Lower leg skin (tissue), 3 donors: ENCODE results near the gene TRAK1.

ENCODE experiments used
- POLR2A ChIP-seq, 2 donors: fragments of 450-650 bp; IDR thresholded peaks; one replicate each; pipeline ENCODE4 v1.6.1; 2016 to 2017; ENCODE audit warnings: antibody characterized with exemption in 2 of 2, mild to moderate bottlenecking in 1 of 2, moderate library complexity in 1 of 2
- TF ChIP-seq, protein P1 (sequence below), 3 donors: fragments of 450-650 bp; IDR thresholded peaks; one replicate each; pipeline ENCODE4 v1.5.1; 2016; ENCODE audit warnings: antibody characterized with exemption in 3 of 3, mild to moderate bottlenecking in 3 of 3, moderate library complexity in 2 of 3

DNA sequence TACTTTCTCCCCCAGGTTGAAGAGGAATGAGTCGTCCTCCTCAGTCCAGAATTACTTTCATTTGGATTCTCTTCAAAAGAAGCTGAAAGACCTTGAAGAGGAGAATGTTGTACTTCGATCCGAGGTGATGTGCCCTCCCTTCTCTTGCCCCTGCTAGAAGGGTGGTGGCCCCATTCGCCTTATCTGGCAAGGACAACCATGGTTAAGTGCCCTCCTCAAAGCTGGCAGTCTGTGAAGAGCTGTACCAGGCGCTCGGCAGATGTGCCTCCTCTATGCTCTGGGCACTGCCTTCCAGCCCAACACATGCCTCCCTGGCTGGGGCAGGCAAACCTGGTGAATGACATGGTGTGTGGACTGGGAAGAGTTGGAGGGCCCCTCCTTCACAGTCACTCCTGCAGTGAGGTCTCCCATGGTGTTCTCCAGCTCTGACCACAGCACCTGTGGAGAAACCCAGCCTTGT, 97.9 kb downstream of the TRAK1 start:
- TF ChIP-seq, protein P1, sequence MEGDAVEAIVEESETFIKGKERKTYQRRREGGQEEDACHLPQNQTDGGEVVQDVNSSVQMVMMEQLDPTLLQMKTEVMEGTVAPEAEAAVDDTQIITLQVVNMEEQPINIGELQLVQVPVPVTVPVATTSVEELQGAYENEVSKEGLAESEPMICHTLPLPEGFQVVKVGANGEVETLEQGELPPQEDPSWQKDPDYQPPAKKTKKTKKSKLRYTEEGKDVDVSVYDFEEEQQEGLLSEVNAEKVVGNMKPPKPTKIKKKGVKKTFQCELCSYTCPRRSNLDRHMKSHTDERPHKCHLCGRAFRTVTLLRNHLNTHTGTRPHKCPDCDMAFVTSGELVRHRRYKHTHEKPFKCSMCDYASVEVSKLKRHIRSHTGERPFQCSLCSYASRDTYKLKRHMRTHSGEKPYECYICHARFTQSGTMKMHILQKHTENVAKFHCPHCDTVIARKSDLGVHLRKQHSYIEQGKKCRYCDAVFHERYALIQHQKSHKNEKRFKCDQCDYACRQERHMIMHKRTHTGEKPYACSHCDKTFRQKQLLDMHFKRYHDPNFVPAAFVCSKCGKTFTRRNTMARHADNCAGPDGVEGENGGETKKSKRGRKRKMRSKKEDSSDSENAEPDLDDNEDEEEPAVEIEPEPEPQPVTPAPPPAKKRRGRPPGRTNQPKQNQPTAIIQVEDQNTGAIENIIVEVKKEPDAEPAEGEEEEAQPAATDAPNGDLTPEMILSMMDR (IDR thresholded peaks at IDR 0.05), result no peak
- TF ChIP-seq POLR2A (IDR thresholded peaks at IDR 0.05), result no peak
